ENCODE data around the gene SESTD1. TPM values are rescaled to one million over a fixed set of nuclear protein-coding genes. Genes with fewer than 3 reads are reported as not detected.

SESTD1 gene
- total and polyA plus RNA-seq, 2 of the 8 experiments (the other 6 are each of a cell fraction or from before 2014, with no cell fraction given) = 5.2 to 49.6 TPM

GRCh38 chr2:179237209-179237946, 27.3 kb downstream of the SESTD1 start:
- Histone ChIP-seq H2BK5ac (ENCODE audit: low read depth, low read length) (no peak overlapping the region), H4K5ac (ENCODE audit: insufficient read length, low read depth, low read length) (no peak overlapping the region), H2BK15ac (ENCODE audit: low read length) (no peak overlapping the region), H3K79me1 (ENCODE audit: low read depth, low read length) (no peaks in the 10 kb centered on the region), H3K56ac (replicated peaks; ENCODE audit: insufficient read length, low read depth, low read length) (no peak overlapping the region), H3K23me2 (ENCODE audit: low read depth, low read length) (no peaks in the 10 kb centered on the region), H3K4ac (replicated peaks; ENCODE audit: insufficient read length, low read depth, low read length) (no peak overlapping the region), H3K9ac (replicated peaks in 1 of 4; ENCODE audit: extremely low read depth in 1 of 4, low read depth in 3 of 4, low read length in 3 of 4) (peak overlapping the region in 1 of 4 experiments; percentile 34; a peak in 1 of 7 replicates), H3K4me2 (ENCODE audit: insufficient read depth in 1 of 2, low read depth in 2 of 2, low read length in 2 of 2) (no peak overlapping the region), H3K27ac (ENCODE audit: low read depth, low read length) (no peak overlapping the region), H2AK5ac (ENCODE audit: low read depth, low read length) (no peak overlapping the region), H3K23ac (ENCODE audit: insufficient read length) (no peak overlapping the region), H3K79me2 (ENCODE audit: control insufficient read depth in 1 of 2, insufficient read depth in 2 of 2, low read length in 2 of 2) (peaks cover 0 to 46% of the 10 kb centered on the region in 2 experiments; a peak in 2 of 4 replicates), H2BK120ac (replicated peaks; ENCODE audit: low read depth, low read length) (no peak overlapping the region), H3K4me3 (ENCODE audit: extremely low read depth in 1 of 4, insufficient read depth in 2 of 4, low read depth in 3 of 4, low read length in 4 of 4) (no peak overlapping the region), H2BK20ac (ENCODE audit: low read length) (no peak overlapping the region), H4K20me1 (replicated peaks in 1 of 2; ENCODE audit: control insufficient read depth in 1 of 2, insufficient read depth in 2 of 2, low read length in 2 of 2) (no peaks in the 10 kb centered on the region), H3K14ac (ENCODE audit: insufficient read length) (peak overlapping the region; percentile 31), H4K8ac (ENCODE audit: extremely low read depth, insufficient read depth, low read length) (no peak overlapping the region), H3K18ac (ENCODE audit: extremely low read depth, low read length) (no peak overlapping the region), H2AFZ (ENCODE audit: low read length) (no peak overlapping the region), H2BK12ac (ENCODE audit: low read depth, low read length) (no peak overlapping the region), H4K91ac (replicated peaks; ENCODE audit: insufficient read length, low read length) (no peak overlapping the region), H3K27me3 (replicated peaks in 1 of 4; ENCODE audit: control insufficient read depth in 3 of 4, extremely low read depth in 1 of 4, insufficient read depth in 3 of 4, low read length in 3 of 4) (no peaks in the 10 kb centered on the region), H3K36me3 (ENCODE audit: control insufficient read depth in 2 of 4, insufficient read depth in 4 of 4, low read length in 3 of 4) (no peaks in the 10 kb centered on the region), H3K4me1 (replicated peaks in 1 of 4; ENCODE audit: control insufficient read depth in 3 of 4, insufficient read depth in 4 of 4, low read length in 3 of 4) (peaks cover 0 to 5% (median 2%) of the 10 kb centered on the region in 4 experiments; a peak in 2 of 7 replicates), H3K9me3 (ENCODE audit: insufficient read depth in 2 of 2, low read depth in 1 of 2, low read length in 1 of 2) (no peaks in the 10 kb centered on the region)
- ChIA-PET CTCF (ENCODE audit: partially characterized antibody) (interaction anchor here (1.0 kb wide), 1 partner anchor 107 kb away, joined by 3 read pairs; no protein-coding TSS in a partner anchor), POLR2A (ENCODE audit: partially characterized antibody) (no interaction called here)
- WGBS, 2 experiments (ENCODE audit: extremely low coverage in 1 of 2, insufficient coverage in 1 of 2, insufficient read length in 1 of 2, insufficient replicate concordance in 2 of 2, low coverage in 1 of 2, low lambda C conversion rate in 2 of 2, missing lambda C conversion rate in 1 of 2) = 82% methylated on average over 3 of the region's 3 CpGs; no CpG with 5 or more reads in 1 of the 2 experiments
- DNase-seq (ENCODE audit: low read depth in 1 of 2, low spot score in 2 of 2) (no peak), FAIRE-seq (no peak)
- TF ChIP-seq BCL11A (IDR thresholded peaks at IDR 0.05; ENCODE audit: low read depth in 2 of 2, low read length in 2 of 2) (no peak), E2F6 (IDR thresholded peaks at IDR 0.05) (no peak), ATF3 (IDR thresholded peaks at IDR 0.05; ENCODE audit: insufficient read depth, low read depth, low read length) (no peak), TAF1 (IDR thresholded peaks at IDR 0.05; ENCODE audit: low read depth, low read length) (no peak), SUZ12 (IDR thresholded peaks at IDR 0.05; ENCODE audit: low read length) (no peak), ZNF274 (IDR thresholded peaks at IDR 0.05; ENCODE audit: borderline replicate concordance, extremely low read depth, low read length) (no peak), RBBP5 (IDR thresholded peaks at IDR 0.05; ENCODE audit: borderline replicate concordance, low read depth, low read length) (no peak), RNF2 (IDR thresholded peaks at IDR 0.05; ENCODE audit: borderline replicate concordance, low read depth, low read length, missing control alignments, poor library complexity, severe bottlenecking) (no peak), ASH2L (IDR thresholded peaks at IDR 0.05; ENCODE audit: low read length) (no peak), NRF1 (IDR thresholded peaks at IDR 0.05; ENCODE audit: low read depth, low read length) (no peak), TBP (IDR thresholded peaks at IDR 0.05; ENCODE audit: low read depth, low read length) (no peak)
